ENCODE measurements around the gene MGAT5.
A peak's percentile ranks its signal among the peaks of the same experiment; 100 is the strongest.

MGAT5 gene

DNA sequence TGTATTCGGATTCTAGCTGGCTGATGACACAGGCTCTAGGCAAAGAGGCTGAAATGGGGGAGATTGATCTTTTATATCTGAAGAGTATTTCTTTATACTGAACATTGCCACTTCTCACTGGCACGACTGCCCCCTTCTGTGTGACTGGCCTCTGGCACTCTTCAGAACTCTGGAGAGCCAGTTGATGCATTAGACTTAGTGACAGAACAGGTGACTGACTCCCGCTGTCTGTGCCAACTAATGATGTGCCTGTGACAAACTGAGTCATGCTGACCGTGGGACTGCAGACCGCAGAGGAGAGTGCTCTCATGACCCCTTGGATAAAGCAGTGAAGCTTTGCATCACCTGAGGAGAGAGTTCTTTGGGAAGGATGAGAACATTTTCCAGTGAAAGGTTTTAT is 14.4 kb downstream of the MGAT5 start:
- Histone ChIP-seq H3K9ac (ENCODE audit: low read length) (no peak overlapping the region), H2AFZ (ENCODE audit: low read depth, low read length) (no peak overlapping the region), H2BK5ac (ENCODE audit: low read depth, low read length, poor library complexity, severe bottlenecking) (no peak overlapping the region), H2BK15ac (ENCODE audit: low read depth, poor library complexity, severe bottlenecking) (no peak overlapping the region), H3K14ac (ENCODE audit: low read length in 2 of 2) (no peak overlapping the region), H3K4me2 (ENCODE audit: low read length, poor library complexity, severe bottlenecking) (no peak overlapping the region), H4K8ac (ENCODE audit: low read length) (no peak overlapping the region), H3K23ac (ENCODE audit: low read length in 2 of 2) (no peak overlapping the region), H4K91ac (ENCODE audit: low read length) (no peak overlapping the region), H3K4ac (ENCODE audit: low read depth in 1 of 2, low read length in 2 of 2) (no peak overlapping the region), H2BK120ac (ENCODE audit: low read depth, low read length) (no peak overlapping the region), H3K27ac (ENCODE audit: low read length, poor library complexity, severe bottlenecking) (no peak overlapping the region), H3K36me3 (ENCODE audit: control insufficient read depth in 1 of 2, insufficient read depth in 2 of 2, low read depth in 1 of 2, low read length in 2 of 2) (no peaks in the 10 kb centered on the region), H3K18ac (ENCODE audit: low read depth in 1 of 2, low read length in 2 of 2) (no peak overlapping the region), H3K4me1 (ENCODE audit: control insufficient read depth, insufficient read depth, low read depth, low read length) (peaks cover 14% of the 10 kb centered on the region), H3K4me3 (ENCODE audit: insufficient read depth in 1 of 2, low read depth in 1 of 2, low read length in 2 of 2) (no peak overlapping the region), H3K27me3 (ENCODE audit: control insufficient read depth in 1 of 2, insufficient read depth in 1 of 2, low read length in 2 of 2) (no peaks in the 10 kb centered on the region), H2BK12ac (ENCODE audit: low read length in 2 of 2) (no peak overlapping the region), H2AK5ac (ENCODE audit: low read length, severe bottlenecking) (no peak overlapping the region), H3K79me1 (replicated peaks; ENCODE audit: low read length, poor library complexity, severe bottlenecking) (peaks cover 10% of the 10 kb centered on the region), H3K9me3 (ENCODE audit: control insufficient read depth, low read length) (no peaks in the 10 kb centered on the region)
- no peak for DNase-seq
- WGBS = 92% methylated on average over 5 of the region's 5 CpGs

DNA sequence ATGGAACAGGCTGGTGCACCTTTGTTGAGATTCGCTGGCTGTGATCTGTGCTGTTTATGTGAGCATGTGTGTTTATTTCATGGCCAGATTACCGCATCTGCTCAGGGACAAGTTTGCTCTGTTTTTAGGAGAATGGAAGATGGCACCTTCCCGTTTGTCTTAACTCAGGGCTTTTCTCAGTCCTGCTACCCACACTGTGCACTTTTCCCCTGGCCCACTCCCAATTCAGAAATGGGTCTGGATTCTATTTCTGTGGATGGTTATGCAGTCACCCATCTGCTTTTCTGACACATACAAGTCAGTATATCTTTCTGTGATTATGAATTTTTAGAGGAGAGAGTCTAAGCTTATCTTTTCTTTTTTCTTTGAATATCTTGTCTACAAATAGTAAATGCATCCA is 15.4 kb downstream of the MGAT5 start:
- H2BK12ac ChIP-seq (ENCODE audit: low read length in 2 of 2) = no peak overlapping the region
- no peak overlapping the region for H3K9ac ChIP-seq (ENCODE audit: low read length)
- peak overlapping the region in 1 of 2 experiments; percentile 76 for H3K14ac ChIP-seq (ENCODE audit: low read length in 2 of 2)
- H4K91ac ChIP-seq (ENCODE audit: low read length) = no peak overlapping the region
- H3K4ac ChIP-seq (ENCODE audit: low read depth in 1 of 2, low read length in 2 of 2) = no peak overlapping the region
- no peak overlapping the region for H2BK15ac ChIP-seq (ENCODE audit: low read depth, poor library complexity, severe bottlenecking)
- DNase-seq = no peak
- H3K27ac ChIP-seq (ENCODE audit: low read length, poor library complexity, severe bottlenecking) = no peak overlapping the region
- H3K79me1 ChIP-seq (replicated peaks; ENCODE audit: low read length, poor library complexity, severe bottlenecking) = peaks cover 10% of the 10 kb centered on the region
- H3K4me2 ChIP-seq (ENCODE audit: low read length, poor library complexity, severe bottlenecking) = no peak overlapping the region
- H3K27me3 ChIP-seq (ENCODE audit: control insufficient read depth in 1 of 2, insufficient read depth in 1 of 2, low read length in 2 of 2) = no peaks in the 10 kb centered on the region
- no peak overlapping the region for H2BK120ac ChIP-seq (ENCODE audit: low read depth, low read length)
- no peak overlapping the region for H3K18ac ChIP-seq (ENCODE audit: low read depth in 1 of 2, low read length in 2 of 2)
- no peaks in the 10 kb centered on the region for H3K36me3 ChIP-seq (ENCODE audit: control insufficient read depth in 1 of 2, insufficient read depth in 2 of 2, low read depth in 1 of 2, low read length in 2 of 2)
- H4K8ac ChIP-seq (ENCODE audit: low read length) = peak overlapping the region; percentile 61
- peaks cover 14% of the 10 kb centered on the region for H3K4me1 ChIP-seq (ENCODE audit: control insufficient read depth, insufficient read depth, low read depth, low read length)
- H3K9me3 ChIP-seq (ENCODE audit: control insufficient read depth, low read length) = no peaks in the 10 kb centered on the region
- no peak overlapping the region for H2BK5ac ChIP-seq (ENCODE audit: low read depth, low read length, poor library complexity, severe bottlenecking)
- WGBS = 92% methylated on average over 2 of the region's 3 CpGs
- no peak overlapping the region for H2AFZ ChIP-seq (ENCODE audit: low read depth, low read length)
- H3K4me3 ChIP-seq (ENCODE audit: insufficient read depth in 1 of 2, low read depth in 1 of 2, low read length in 2 of 2) = no peak overlapping the region
- H3K23ac ChIP-seq (ENCODE audit: low read length in 2 of 2) = peak overlapping the region in 1 of 2 experiments; percentile 37
- peak overlapping the region; percentile 93 for H2AK5ac ChIP-seq (ENCODE audit: low read length, severe bottlenecking)

DNA sequence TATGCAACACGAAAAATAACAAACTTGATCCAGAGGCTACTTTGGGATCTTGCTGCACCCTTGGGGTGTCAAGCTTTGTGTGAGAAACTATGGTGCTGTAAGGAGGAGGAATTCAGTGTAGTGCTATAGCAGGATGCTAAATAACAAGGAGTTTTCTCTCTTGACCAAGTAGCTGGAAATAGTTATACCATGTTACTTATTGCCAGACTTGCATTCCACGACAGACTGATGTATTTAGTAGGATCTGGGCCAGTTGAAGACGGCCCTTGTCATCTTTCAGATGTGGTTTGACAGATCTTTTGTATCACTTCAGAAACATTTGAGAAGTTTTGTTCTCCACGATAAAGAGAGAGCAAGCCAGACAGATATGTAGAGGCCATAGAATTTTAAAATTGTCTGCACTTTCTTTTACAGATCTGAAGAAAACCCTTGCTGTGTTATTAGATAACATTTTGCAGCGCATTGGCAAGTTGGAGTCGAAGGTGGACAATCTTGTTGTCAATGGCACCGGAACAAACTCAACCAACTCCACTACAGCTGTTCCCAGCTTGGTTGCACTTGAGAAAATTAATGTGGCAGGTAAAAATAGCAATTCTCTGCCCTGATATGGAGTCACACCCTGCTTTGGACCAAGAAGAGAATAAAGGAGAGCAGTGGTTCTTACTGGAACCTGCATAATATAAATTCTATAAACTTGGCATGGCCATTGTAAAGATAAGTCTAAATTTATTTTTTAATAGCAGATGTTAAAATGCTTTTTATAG is 16.3 kb downstream of the MGAT5 start:
- Histone ChIP-seq H4K91ac (ENCODE audit: low read length) (no peak overlapping the region), H3K4me1 (ENCODE audit: control insufficient read depth, insufficient read depth, low read depth, low read length) (peaks cover 14% of the 10 kb centered on the region)

DNA sequence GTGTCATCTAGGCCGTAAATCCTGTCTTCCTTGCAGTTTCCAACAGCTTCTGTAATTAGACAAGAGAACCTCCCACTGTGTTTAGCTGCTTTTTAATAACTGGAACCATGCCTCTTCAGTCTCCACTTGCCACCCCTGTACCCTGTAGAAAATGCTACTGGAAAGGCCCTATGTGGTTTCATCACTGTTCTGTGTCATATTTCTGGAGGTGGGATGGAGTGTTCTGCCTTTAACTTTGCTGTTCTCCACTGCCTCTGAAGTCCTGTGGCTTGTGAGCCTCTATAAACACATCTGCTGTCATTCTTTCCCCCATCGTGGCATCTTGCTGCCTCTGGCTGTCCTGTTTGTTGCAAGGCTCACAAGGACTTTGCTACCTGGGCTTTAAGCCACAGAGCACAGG is 17.9 kb downstream of the MGAT5 start:
- peaks cover 14% of the 10 kb centered on the region for H3K4me1 ChIP-seq (ENCODE audit: control insufficient read depth, insufficient read depth, low read depth, low read length)
- DNase-seq = no peak
- H2BK5ac ChIP-seq (ENCODE audit: low read depth, low read length, poor library complexity, severe bottlenecking) = no peak overlapping the region
- H2BK15ac ChIP-seq (ENCODE audit: low read depth, poor library complexity, severe bottlenecking) = no peak overlapping the region
- no peak overlapping the region for H4K8ac ChIP-seq (ENCODE audit: low read length)
- H2BK120ac ChIP-seq (ENCODE audit: low read depth, low read length) = no peak overlapping the region
- no peak overlapping the region for H2BK12ac ChIP-seq (ENCODE audit: low read length in 2 of 2)
- no peaks in the 10 kb centered on the region for H3K36me3 ChIP-seq (ENCODE audit: control insufficient read depth in 1 of 2, insufficient read depth in 2 of 2, low read depth in 1 of 2, low read length in 2 of 2)
- peaks cover 12% of the 10 kb centered on the region for H3K79me1 ChIP-seq (replicated peaks; ENCODE audit: low read length, poor library complexity, severe bottlenecking)
- H3K27me3 ChIP-seq (ENCODE audit: control insufficient read depth in 1 of 2, insufficient read depth in 1 of 2, low read length in 2 of 2) = no peaks in the 10 kb centered on the region
- no peak overlapping the region for H3K4me3 ChIP-seq (ENCODE audit: insufficient read depth in 1 of 2, low read depth in 1 of 2, low read length in 2 of 2)
- H3K14ac ChIP-seq (ENCODE audit: low read length in 2 of 2) = no peak overlapping the region
- WGBS = 87% methylated on average over 2 of the region's 2 CpGs
- H3K23ac ChIP-seq (ENCODE audit: low read length in 2 of 2) = no peak overlapping the region
- H3K4me2 ChIP-seq (ENCODE audit: low read length, poor library complexity, severe bottlenecking) = no peak overlapping the region
- H3K9me3 ChIP-seq (ENCODE audit: control insufficient read depth, low read length) = no peaks in the 10 kb centered on the region
- H2AK5ac ChIP-seq (ENCODE audit: low read length, severe bottlenecking) = no peak overlapping the region
- H3K18ac ChIP-seq (ENCODE audit: low read depth in 1 of 2, low read length in 2 of 2) = no peak overlapping the region
- no peak overlapping the region for H2AFZ ChIP-seq (ENCODE audit: low read depth, low read length)
- peak overlapping the region in 1 of 2 experiments; percentile 60 for H3K4ac ChIP-seq (ENCODE audit: low read depth in 1 of 2, low read length in 2 of 2)
- no peak overlapping the region for H3K27ac ChIP-seq (ENCODE audit: low read length, poor library complexity, severe bottlenecking)
- H3K9ac ChIP-seq (ENCODE audit: low read length) = no peak overlapping the region
- H4K91ac ChIP-seq (ENCODE audit: low read length) = no peak overlapping the region

More for the DNA sequence above, 16.3 kb downstream of the MGAT5 start:
- Histone ChIP-seq H2BK5ac (ENCODE audit: low read depth, low read length, poor library complexity, severe bottlenecking) (no peak overlapping the region), H3K18ac (ENCODE audit: low read depth in 1 of 2, low read length in 2 of 2) (no peak overlapping the region), H3K4ac (ENCODE audit: low read depth in 1 of 2, low read length in 2 of 2) (no peak overlapping the region), H2BK120ac (ENCODE audit: low read depth, low read length) (no peak overlapping the region), H3K9ac (ENCODE audit: low read length) (no peak overlapping the region), H3K4me3 (ENCODE audit: insufficient read depth in 1 of 2, low read depth in 1 of 2, low read length in 2 of 2) (no peak overlapping the region), H3K9me3 (ENCODE audit: control insufficient read depth, low read length) (no peaks in the 10 kb centered on the region), H2BK12ac (ENCODE audit: low read length in 2 of 2) (no peak overlapping the region), H3K79me1 (replicated peaks; ENCODE audit: low read length, poor library complexity, severe bottlenecking) (peaks cover 12% of the 10 kb centered on the region), H3K23ac (ENCODE audit: low read length in 2 of 2) (no peak overlapping the region), H3K36me3 (ENCODE audit: control insufficient read depth in 1 of 2, insufficient read depth in 2 of 2, low read depth in 1 of 2, low read length in 2 of 2) (no peaks in the 10 kb centered on the region), H3K4me2 (ENCODE audit: low read length, poor library complexity, severe bottlenecking) (no peak overlapping the region), H2BK15ac (ENCODE audit: low read depth, poor library complexity, severe bottlenecking) (no peak overlapping the region), H4K8ac (ENCODE audit: low read length) (no peak overlapping the region), H2AK5ac (ENCODE audit: low read length, severe bottlenecking) (no peak overlapping the region), H3K27ac (ENCODE audit: low read length, poor library complexity, severe bottlenecking) (peak overlapping the region; percentile 80), H3K27me3 (ENCODE audit: control insufficient read depth in 1 of 2, insufficient read depth in 1 of 2, low read length in 2 of 2) (no peaks in the 10 kb centered on the region), H3K14ac (ENCODE audit: low read length in 2 of 2) (no peak overlapping the region), H2AFZ (ENCODE audit: low read depth, low read length) (no peak overlapping the region)
- 97% methylated on average over 6 of the region's 7 CpGs for WGBS
- DNase-seq = no peak

Measured in mesenchymal stem cell (in vitro differentiated cells and primary cell).